ENCODE results near the gene BEX4. TPM values are rescaled to one million over a fixed set of nuclear protein-coding genes. Genes with fewer than 3 reads are reported as not detected.

BEX4 gene
- total and polyA plus RNA-seq, 2 donors (not counting 3 experiments of a cell fraction or from before 2014, with no cell fraction given): 17.8 to 30.3 TPM

DNA sequence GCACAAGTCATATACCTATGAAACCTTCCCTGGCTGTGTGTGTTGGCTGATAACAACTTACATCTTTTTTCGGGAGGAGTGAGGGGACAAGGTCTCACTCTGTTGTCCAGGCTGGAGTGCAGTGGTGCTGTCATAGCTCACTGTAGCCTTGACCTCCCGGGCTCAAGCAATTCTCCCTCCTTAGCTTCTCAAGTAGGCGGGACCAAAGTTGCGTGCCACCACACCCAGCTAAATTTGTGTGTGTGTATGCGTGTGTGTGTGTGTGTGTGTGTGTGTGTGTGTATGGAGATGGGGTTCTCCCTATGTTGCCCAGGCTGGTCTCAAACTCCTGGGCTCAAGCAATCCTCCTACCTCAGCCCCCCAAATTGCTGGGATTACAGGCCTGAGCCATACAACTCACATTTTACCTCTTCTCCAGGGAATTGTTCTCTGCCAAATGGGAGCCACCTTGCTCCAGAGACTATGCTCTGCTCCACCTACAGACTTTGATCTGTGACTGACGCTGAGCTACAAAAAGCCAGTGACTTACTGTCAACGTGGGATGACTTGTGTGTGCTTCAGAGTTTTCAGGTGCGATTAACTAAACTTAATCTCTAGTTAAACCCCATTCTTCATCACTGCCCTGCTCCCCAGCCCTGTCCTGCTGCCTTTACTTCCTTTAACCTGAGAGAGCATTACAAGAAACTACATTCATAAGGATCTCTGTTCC, 2.0 kb upstream of the BEX4 start:
- ChIA-PET POLR2A (no interaction called here), CTCF (interaction anchor here (3.5 kb wide), 1 partner anchor 252 kb away, joined by 71 read pairs; no protein-coding TSS in a partner anchor)
- no peak for DNase-seq (ENCODE audit: low read depth, low spot score)
- H3K4me3 ChIP-seq (replicated peaks in 1 of 3; ENCODE audit: insufficient read depth in 1 of 3, low read depth in 1 of 3, low read length in 3 of 3): no peak overlapping the region
- no peak overlapping the region for H3K4me2 ChIP-seq (ENCODE audit: insufficient read depth, low read length)
- intact Hi-C loops (cut with micrococcal nuclease): loop anchor here (5.0 kb wide), 1 partner anchor 129 kb away; no protein-coding TSS in a partner anchor
- no peaks in the 10 kb centered on the region for H3K9me3 ChIP-seq (replicated peaks; ENCODE audit: control insufficient read depth, insufficient read depth, low read length)
- H2AFZ ChIP-seq (ENCODE audit: low read depth, low read length): no peak overlapping the region
- H3K9me1 ChIP-seq (replicated peaks; ENCODE audit: control insufficient read depth, extremely low read depth, insufficient read depth, low read length): no peaks in the 10 kb centered on the region
- H3K27ac ChIP-seq (ENCODE audit: insufficient read depth, low read depth, low read length): no peak overlapping the region
- no peaks in the 10 kb centered on the region for H4K20me1 ChIP-seq (replicated peaks; ENCODE audit: control insufficient read depth, extremely low read depth, insufficient read depth, low read length)
- TF ChIP-seq, protein P1, sequence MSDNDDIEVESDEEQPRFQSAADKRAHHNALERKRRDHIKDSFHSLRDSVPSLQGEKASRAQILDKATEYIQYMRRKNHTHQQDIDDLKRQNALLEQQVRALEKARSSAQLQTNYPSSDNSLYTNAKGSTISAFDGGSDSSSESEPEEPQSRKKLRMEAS (IDR thresholded peaks at IDR 0.05; ENCODE audit: insufficient read depth, insufficient read length): no peak
- TF ChIP-seq GATA2 (IDR thresholded peaks at IDR 0.05; ENCODE audit: insufficient read depth, insufficient read length, low read depth, low read length): no peak
- TF ChIP-seq MYC (IDR thresholded peaks at IDR 0.05; ENCODE audit: low read depth, low read length): no peak
- no peak for TF ChIP-seq FOS (IDR thresholded peaks at IDR 0.05; ENCODE audit: borderline replicate concordance, insufficient read depth, low read length)
- no peak for TF ChIP-seq EZH2 (IDR thresholded peaks at IDR 0.05; ENCODE audit: borderline replicate concordance, low read depth, low read length, severe bottlenecking)
- no peaks in the 10 kb centered on the region for H3K36me3 ChIP-seq (ENCODE audit: control insufficient read depth in 2 of 2, extremely low read depth in 1 of 2, insufficient read depth in 2 of 2, low read length in 2 of 2)
- peaks cover 5% of the 10 kb centered on the region for H3K4me1 ChIP-seq (ENCODE audit: control insufficient read depth, extremely low read depth, insufficient read depth, low read length)
- no peaks in the 10 kb centered on the region for H3K27me3 ChIP-seq (ENCODE audit: control insufficient read depth in 2 of 2, insufficient read depth in 2 of 2, low read length in 2 of 2)
- H3K79me2 ChIP-seq (ENCODE audit: control insufficient read depth, insufficient read depth, low read length): no peaks in the 10 kb centered on the region
- H3K9ac ChIP-seq (replicated peaks; ENCODE audit: extremely low read depth, insufficient read depth, low read length): no peak overlapping the region
- dilution Hi-C loops (cut with MboI; ENCODE audit: extremely low pct_ligation_motif_present, low sequenced_read_pairs): no loop called here
- BruUV-seq (replicated peaks): no TSS peak
- FAIRE-seq: no peak

DNA sequence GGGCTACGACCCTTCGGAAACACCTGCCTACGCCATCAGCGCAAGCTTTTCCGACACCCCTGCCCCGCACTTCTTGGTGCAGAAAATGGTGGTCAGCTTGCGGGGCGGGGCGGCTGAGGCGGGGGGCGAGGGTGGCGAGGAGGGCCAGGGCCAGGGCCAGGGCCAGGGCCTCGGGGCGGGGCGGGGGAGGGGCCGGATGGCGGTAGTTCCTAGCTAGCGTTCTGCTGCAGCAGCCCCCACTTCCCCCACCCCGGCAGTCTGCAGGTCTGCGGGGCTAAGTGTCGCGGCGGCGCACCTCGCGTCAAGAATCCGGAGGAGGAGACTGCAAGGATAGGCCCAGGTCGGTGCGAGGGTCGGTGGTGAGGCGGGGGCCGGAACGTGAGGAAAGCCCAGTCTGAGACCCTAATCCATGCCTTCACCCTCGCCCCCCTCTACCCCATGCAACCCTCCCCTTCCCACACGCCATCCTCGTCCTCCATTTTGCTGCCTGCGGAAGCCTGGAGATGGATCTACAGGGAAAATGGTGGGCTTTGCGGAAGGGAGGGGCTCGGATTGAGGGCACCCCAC, 600 bp downstream of the BEX4 start:
- intact Hi-C loops (cut with micrococcal nuclease): loop anchor here (1.0 kb wide), 1 partner anchor 39 kb away; no protein-coding TSS in a partner anchor
- Histone ChIP-seq H3K36me3 (ENCODE audit: control insufficient read depth in 2 of 2, extremely low read depth in 1 of 2, insufficient read depth in 2 of 2, low read length in 2 of 2) (no peaks in the 10 kb centered on the region), H2AFZ (ENCODE audit: low read depth, low read length) (peak overlapping the region; percentile 72), H3K9ac (replicated peaks; ENCODE audit: extremely low read depth, insufficient read depth, low read length) (peak overlapping the region; percentile 91), H3K9me1 (replicated peaks; ENCODE audit: control insufficient read depth, extremely low read depth, insufficient read depth, low read length) (no peaks in the 10 kb centered on the region), H3K4me1 (ENCODE audit: control insufficient read depth, extremely low read depth, insufficient read depth, low read length) (peaks cover 5% of the 10 kb centered on the region), H3K4me3 (replicated peaks in 1 of 3; ENCODE audit: insufficient read depth in 1 of 3, low read depth in 1 of 3, low read length in 3 of 3) (peak overlapping the region; percentile 43 to 94 (median 61)), H3K27me3 (ENCODE audit: control insufficient read depth in 2 of 2, insufficient read depth in 2 of 2, low read length in 2 of 2) (peaks cover 0 to 2% of the 10 kb centered on the region in 2 experiments), H3K9me3 (replicated peaks; ENCODE audit: control insufficient read depth, insufficient read depth, low read length) (no peaks in the 10 kb centered on the region), H3K79me2 (ENCODE audit: control insufficient read depth, insufficient read depth, low read length) (no peaks in the 10 kb centered on the region), H3K4me2 (ENCODE audit: insufficient read depth, low read length) (peak overlapping the region; percentile 50), H4K20me1 (replicated peaks; ENCODE audit: control insufficient read depth, extremely low read depth, insufficient read depth, low read length) (no peaks in the 10 kb centered on the region), H3K27ac (ENCODE audit: insufficient read depth, low read depth, low read length) (peak overlapping the region; percentile 70)
- TF ChIP-seq, protein P1 (IDR thresholded peaks at IDR 0.05; ENCODE audit: insufficient read depth, insufficient read length): no peak
- TF ChIP-seq JUN (IDR thresholded peaks at IDR 0.05; ENCODE audit: borderline replicate concordance, insufficient read depth, insufficient read length, low read depth) (no peak), MYC (IDR thresholded peaks at IDR 0.05; ENCODE audit: low read depth, low read length) (no peak), POLR2A (IDR thresholded peaks at IDR 0.05; ENCODE audit: low read depth, low read length) (no peak), EZH2 (IDR thresholded peaks at IDR 0.05; ENCODE audit: borderline replicate concordance, low read depth, low read length, severe bottlenecking) (no peak), POLR2AphosphoS5 (IDR thresholded peaks at IDR 0.05; ENCODE audit: insufficient read depth, low read depth, low read length) (no peak), FOS (IDR thresholded peaks at IDR 0.05; ENCODE audit: borderline replicate concordance, insufficient read depth, low read length) (no peak), GATA2 (IDR thresholded peaks at IDR 0.05; ENCODE audit: insufficient read depth, insufficient read length, low read depth, low read length) (no peak)
- TF ChIP-seq, protein P2, sequence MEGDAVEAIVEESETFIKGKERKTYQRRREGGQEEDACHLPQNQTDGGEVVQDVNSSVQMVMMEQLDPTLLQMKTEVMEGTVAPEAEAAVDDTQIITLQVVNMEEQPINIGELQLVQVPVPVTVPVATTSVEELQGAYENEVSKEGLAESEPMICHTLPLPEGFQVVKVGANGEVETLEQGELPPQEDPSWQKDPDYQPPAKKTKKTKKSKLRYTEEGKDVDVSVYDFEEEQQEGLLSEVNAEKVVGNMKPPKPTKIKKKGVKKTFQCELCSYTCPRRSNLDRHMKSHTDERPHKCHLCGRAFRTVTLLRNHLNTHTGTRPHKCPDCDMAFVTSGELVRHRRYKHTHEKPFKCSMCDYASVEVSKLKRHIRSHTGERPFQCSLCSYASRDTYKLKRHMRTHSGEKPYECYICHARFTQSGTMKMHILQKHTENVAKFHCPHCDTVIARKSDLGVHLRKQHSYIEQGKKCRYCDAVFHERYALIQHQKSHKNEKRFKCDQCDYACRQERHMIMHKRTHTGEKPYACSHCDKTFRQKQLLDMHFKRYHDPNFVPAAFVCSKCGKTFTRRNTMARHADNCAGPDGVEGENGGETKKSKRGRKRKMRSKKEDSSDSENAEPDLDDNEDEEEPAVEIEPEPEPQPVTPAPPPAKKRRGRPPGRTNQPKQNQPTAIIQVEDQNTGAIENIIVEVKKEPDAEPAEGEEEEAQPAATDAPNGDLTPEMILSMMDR (IDR thresholded peaks at IDR 0.05; ENCODE audit: extremely low read depth in 1 of 2, insufficient read depth in 1 of 2, low read depth in 1 of 2, low read length in 2 of 2): no peak
- no TSS peak for BruUV-seq (replicated peaks)
- dilution Hi-C loops (cut with MboI; ENCODE audit: extremely low pct_ligation_motif_present, low sequenced_read_pairs): no loop called here
- POLR2A ChIA-PET: no interaction called here
- FAIRE-seq (no peak), DNase-seq (ENCODE audit: low read depth, low spot score) (peak; percentile 20)
- CTCF ChIA-PET: interaction anchor here (0.9 to 1.7 kb wide), 3 partner anchors 33 to 249 kb away, joined by 4 to 6 read pairs (median 4); no protein-coding TSS in a partner anchor

Measured in endothelial cell of umbilical vein (primary cell).